ENCODE results near the gene RBM20.
"Not testable (repeated sequence)": the region's sequence is repeated elsewhere in the genome, so short reads cannot be mapped to it uniquely, and the experiment has no call there.

Gene RBM20

GRCh38 chr10:110647136-110647430 is 2.9 kb downstream of the RBM20 start:
- no peak for DNase-seq

- DNase-seq: no peak
Observed at GRCh38 chr10:110648692-110649346, 4.7 kb downstream of the RBM20 start.

GRCh38 chr10:110649347-110650264 is 5.5 kb downstream of the RBM20 start:
- no peak for DNase-seq

GRCh38 chr10:110650265-110650668 is 6.1 kb downstream of the RBM20 start:
- DNase-seq: no peak

- no peak for DNase-seq
Observed at GRCh38 chr10:110651044-110651958, 7.2 kb downstream of the RBM20 start.

GRCh38 chr10:110652475-110653118 is 8.5 kb downstream of the RBM20 start:
- DNase-seq: no peak

- no peak for DNase-seq
Observed at GRCh38 chr10:110655320-110655719, 11.2 kb downstream of the RBM20 start.

- DNase-seq: no peak
Observed at GRCh38 chr10:110656612-110657011, 12.5 kb downstream of the RBM20 start.

- no peak for DNase-seq
Observed at GRCh38 chr10:110657973-110658691, 14.0 kb downstream of the RBM20 start.

GRCh38 chr10:110659558-110659957 is 15.4 kb downstream of the RBM20 start:
- no peak for DNase-seq

- not testable (repeated sequence) for DNase-seq
Observed at GRCh38 chr10:110660289-110660688, 16.2 kb downstream of the RBM20 start.

GRCh38 chr10:110661292-110661691 is 17.2 kb downstream of the RBM20 start:
- no peak for DNase-seq

- no peak for DNase-seq
Observed at GRCh38 chr10:110664483-110665420, 20.6 kb downstream of the RBM20 start.

GRCh38 chr10:110666259-110666658 is 22.1 kb downstream of the RBM20 start:
- not testable (repeated sequence) for DNase-seq

GRCh38 chr10:110666673-110667072 is 22.5 kb downstream of the RBM20 start:
- DNase-seq: no peak

- no peak for DNase-seq
Observed at GRCh38 chr10:110667620-110668343, 23.6 kb downstream of the RBM20 start.

- no peak for DNase-seq
Observed at GRCh38 chr10:110668443-110668842, 24.3 kb downstream of the RBM20 start.

GRCh38 chr10:110670335-110670734 is 26.2 kb downstream of the RBM20 start:
- no peak for DNase-seq

Measured in anterior cingulate cortex (tissue), 58 donors.